HepG2 (cell line): ENCODE results near the gene PPP1R8. TPM values are rescaled to one million over a fixed set of nuclear protein-coding genes. Genes with fewer than 3 reads are reported as not detected.

Experiments used
- AHR ChIP-seq: IDR thresholded peaks from 2 replicates; pipeline ENCODE4 v1.6.1; 2018; ENCODE audit warnings: missing genetic modification reagents, missing compliant biosample characterization
- GABPA ChIP-seq, 2 experiments: IDR thresholded peaks; 2 replicates each; pipeline ENCODE4 v1.6.1; 2011 to 2016; ENCODE audit warnings: low read depth in 2 of 2, low read length in 1 of 2, missing biosample characterization in 1 of 2, missing genetic modification characterization in 1 of 2
- HMG20A ChIP-seq: IDR thresholded peaks from 2 replicates; pipeline ENCODE4 v1.6.1; 2016; ENCODE audit warnings: borderline replicate concordance
- HNRNPL ChIP-seq: fragments of 200-400 bp; formaldehyde crosslinking; IDR thresholded peaks from 2 replicates; pipeline ENCODE4 v1.6.1; 2017; ENCODE audit warnings: mild to moderate bottlenecking, low read depth, low read length
- IKZF5 ChIP-seq: IDR thresholded peaks from 2 replicates; pipeline ENCODE4 v1.6.1; 2018; ENCODE audit warnings: missing genetic modification reagents, mild to moderate bottlenecking, missing compliant biosample characterization
- NCOA2 ChIP-seq: sonication (generic); formaldehyde crosslinking; IDR thresholded peaks from 2 replicates; pipeline ENCODE4 v1.8.0; 2022; ENCODE audit warnings: inconsistent platforms
- PHF20 ChIP-seq: sonication (generic); formaldehyde crosslinking; IDR thresholded peaks from 2 replicates; pipeline ENCODE4 v1.5.0; 2020; ENCODE audit warnings: mild to moderate bottlenecking, missing genetic modification reagents
- RELA ChIP-seq: sonication (generic); formaldehyde crosslinking; IDR thresholded peaks from 2 replicates; pipeline ENCODE4 v1.4.0; 2020; ENCODE audit warnings: missing genetic modification reagents
- SATB2 ChIP-seq: sonication (generic); formaldehyde crosslinking; IDR thresholded peaks from 2 replicates; pipeline ENCODE4 v1.5.0; 2020; ENCODE audit warnings: missing genetic modification reagents
- SNAI1 ChIP-seq: sonication (generic); formaldehyde crosslinking; IDR thresholded peaks from 2 replicates; pipeline ENCODE4 v1.5.0; 2020; ENCODE audit warnings: mild to moderate bottlenecking, missing genetic modification reagents, borderline replicate concordance
- SNAPC2 ChIP-seq: sonication (generic); formaldehyde crosslinking; IDR thresholded peaks from 2 replicates; pipeline ENCODE4 v1.8.1; 2022; ENCODE audit warnings: mild to moderate bottlenecking, missing genetic modification reagents
- TOE1 ChIP-seq: sonication (generic); formaldehyde crosslinking; IDR thresholded peaks from 2 replicates; pipeline ENCODE4 v1.4.0; 2020; ENCODE audit warnings: mild to moderate bottlenecking, missing genetic modification reagents
- TRIM24 ChIP-seq: sonication (generic); formaldehyde crosslinking; IDR thresholded peaks from 2 replicates; pipeline ENCODE4 v1.8.0; 2022; ENCODE audit warnings: mild to moderate bottlenecking, missing genetic modification reagents
- U2AF1 ChIP-seq: fragments of 200-400 bp; formaldehyde crosslinking; optimal IDR thresholded peaks from 2 replicates; pipeline ENCODE3; 2017; ENCODE audit warnings: mild to moderate bottlenecking, low read depth, low read length
- ZFYVE20 ChIP-seq: sonication (generic); formaldehyde crosslinking; IDR thresholded peaks from 2 replicates; pipeline ENCODE4 v1.8.0; 2023; ENCODE audit warnings: low read depth, mild to moderate bottlenecking, moderate library complexity, missing genetic modification reagents, borderline replicate concordance
- ZNF367 ChIP-seq: sonication (generic); formaldehyde crosslinking; IDR thresholded peaks from 2 replicates; pipeline ENCODE4 v1.4.0; 2020; ENCODE audit warnings: missing genetic modification reagents, borderline replicate concordance
- ZNF446 ChIP-seq: sonication (generic); formaldehyde crosslinking; IDR thresholded peaks from 2 replicates; pipeline ENCODE4 v1.5.0; 2020; ENCODE audit warnings: mild to moderate bottlenecking, missing genetic modification reagents
- ZNF720 ChIP-seq: sonication (generic); formaldehyde crosslinking; IDR thresholded peaks from 2 replicates; pipeline ENCODE4 v1.4.0; 2020; ENCODE audit warnings: missing genetic modification reagents
- polyA plus RNA-seq, 8 experiments: library from polyadenylated mRNA; depleted of rRNA in 3 of 8; stranded (reverse) in 7 of 8; unstranded in 1 of 8; fragments of >200 nt; fragmentation: Illumina TruSeq in 4 of 8; extraction: Trizol in 4 of 8; gene quantifications; 2 replicates each; pipeline versions ENCODE4 v1.2.1 to v1.2.3, GENCODE V29; 2011 to 2016; ENCODE audit warnings: low read depth in 4 of 8, missing spikeins in 1 of 8, mixed read lengths in 1 of 8; ENCODE audit not compliant: insufficient read depth in 1 of 8
- total RNA-seq, 5 experiments: library from RNA; depleted of rRNA; stranded (reverse); fragments of >200 nt; fragmentation: Illumina TruSeq; extraction: Trizol; gene quantifications; 2 replicates each; pipeline ENCODE4 v1.2.3, GENCODE V29; 2016; ENCODE audit warnings: low read depth in 1 of 5
- TF ChIP-seq, protein P1 (sequence below), 2 experiments: sonication (generic) in 1 of 2; formaldehyde crosslinking in 1 of 2; IDR thresholded peaks; 2 replicates each; pipeline versions ENCODE4 v1.6.1 to v1.9.0; 2014 to 2022; ENCODE audit warnings: antibody characterized with exemption in 1 of 2, borderline replicate concordance in 1 of 2, inconsistent platforms in 1 of 2, low read depth in 1 of 2, missing genetic modification reagents in 1 of 2
- TF ChIP-seq, protein P2 (sequence below): sonication (generic); formaldehyde crosslinking; IDR thresholded peaks from 2 replicates; pipeline ENCODE4 v1.4.0; 2020; ENCODE audit warnings: missing genetic modification reagents

PPP1R8 gene
- total and polyA plus RNA-seq, 2 of the 13 experiments (the other 11 are each of a cell fraction or from before 2014, with no cell fraction given): 38.3 to 62.2 TPM

DNA sequence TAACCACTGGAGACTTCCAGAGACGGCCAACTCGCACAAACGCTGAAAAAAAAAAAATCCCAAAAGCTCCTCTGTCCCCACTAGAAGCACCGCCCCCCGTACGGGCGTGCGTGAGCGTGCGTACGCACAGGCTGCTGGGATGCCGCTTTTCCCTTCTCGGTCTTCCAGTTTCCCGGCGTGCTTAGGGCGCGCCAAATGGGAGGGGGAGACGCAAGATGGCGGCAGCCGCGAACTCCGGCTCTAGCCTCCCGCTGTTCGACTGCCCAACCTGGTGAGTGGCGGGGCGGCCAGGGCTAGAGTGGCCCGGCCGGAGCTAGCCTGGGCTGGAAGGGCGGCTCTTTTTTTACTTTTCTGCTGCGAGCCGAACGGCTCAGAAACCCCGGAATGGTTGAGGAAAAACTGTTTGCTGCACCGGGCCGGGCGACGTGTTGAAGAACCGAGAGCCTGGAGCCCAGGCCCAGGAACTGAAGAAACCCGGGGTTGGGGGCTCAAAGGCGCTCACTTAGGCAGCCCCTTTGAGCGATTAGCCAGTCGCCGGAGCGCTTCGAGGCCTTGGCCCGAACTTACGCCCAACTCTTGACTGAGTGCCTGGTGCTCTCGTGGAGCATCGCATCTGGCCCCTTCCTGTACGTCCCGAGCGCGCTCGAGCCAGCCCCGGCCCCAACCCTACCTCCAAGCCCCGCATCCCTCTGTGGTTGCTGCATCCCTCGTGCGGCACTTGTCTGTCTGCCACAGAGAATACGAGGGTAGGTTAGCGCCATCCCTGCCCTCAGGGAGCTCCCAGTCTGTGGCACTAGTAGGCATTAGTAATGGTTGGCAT lies at the start of gene PPP1R8 (continued):
- TF ChIP-seq HMG20A (CRISPR knock-in tag) (no peak), SNAI1 (no peak; the same call in 1 of the 2 replicates), TOE1 (CRISPR knock-in tag) (no peak; the same call in 1 of the 2 replicates), ZNF446 (CRISPR knock-in tag) (no peak), PHF20 (peak; percentile 85), AHR (CRISPR knock-in tag) (no peak), NCOA2 (CRISPR knock-in tag) (0 out of 2 replicates have a peak, but pooled peaks have one; percentile 19), ZNF720 (CRISPR knock-in tag) (no peak), IKZF5 (CRISPR knock-in tag) (peak; percentile 91), ZNF367 (CRISPR knock-in tag) (no peak), HNRNPL (0 out of 2 replicates have a peak, but pooled peaks have one; percentile 38), TRIM24 (no peak), ZFYVE20 (CRISPR knock-in tag) (peak; percentile 67; the same call in 1 of the 2 replicates), U2AF1 (no peak), SNAPC2 (CRISPR knock-in tag) (peak; percentile 87; the same call in 1 of the 2 replicates), RELA (no peak), GABPA (IDR thresholded peaks at IDR 0.05; ENCODE audit: low read depth, low read length) (no peak), GABPA (CRISPR knock-in tag; IDR thresholded peaks at IDR 0.05; ENCODE audit: low read depth) (peak; percentile 70), SATB2 (no peak; the same call in 1 of the 2 replicates)
- TF ChIP-seq, protein P1, sequence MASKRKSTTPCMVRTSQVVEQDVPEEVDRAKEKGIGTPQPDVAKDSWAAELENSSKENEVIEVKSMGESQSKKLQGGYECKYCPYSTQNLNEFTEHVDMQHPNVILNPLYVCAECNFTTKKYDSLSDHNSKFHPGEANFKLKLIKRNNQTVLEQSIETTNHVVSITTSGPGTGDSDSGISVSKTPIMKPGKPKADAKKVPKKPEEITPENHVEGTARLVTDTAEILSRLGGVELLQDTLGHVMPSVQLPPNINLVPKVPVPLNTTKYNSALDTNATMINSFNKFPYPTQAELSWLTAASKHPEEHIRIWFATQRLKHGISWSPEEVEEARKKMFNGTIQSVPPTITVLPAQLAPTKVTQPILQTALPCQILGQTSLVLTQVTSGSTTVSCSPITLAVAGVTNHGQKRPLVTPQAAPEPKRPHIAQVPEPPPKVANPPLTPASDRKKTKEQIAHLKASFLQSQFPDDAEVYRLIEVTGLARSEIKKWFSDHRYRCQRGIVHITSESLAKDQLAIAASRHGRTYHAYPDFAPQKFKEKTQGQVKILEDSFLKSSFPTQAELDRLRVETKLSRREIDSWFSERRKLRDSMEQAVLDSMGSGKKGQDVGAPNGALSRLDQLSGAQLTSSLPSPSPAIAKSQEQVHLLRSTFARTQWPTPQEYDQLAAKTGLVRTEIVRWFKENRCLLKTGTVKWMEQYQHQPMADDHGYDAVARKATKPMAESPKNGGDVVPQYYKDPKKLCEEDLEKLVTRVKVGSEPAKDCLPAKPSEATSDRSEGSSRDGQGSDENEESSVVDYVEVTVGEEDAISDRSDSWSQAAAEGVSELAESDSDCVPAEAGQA (IDR thresholded peaks at IDR 0.05; ENCODE audit: low read depth): peak; percentile 67; the same call in 1 of the 2 replicates
- TF ChIP-seq, protein P1 (CRISPR knock-in tag; IDR thresholded peaks at IDR 0.05; ENCODE audit: borderline replicate concordance): peak; percentile 57; the same call in 1 of the 2 replicates
- TF ChIP-seq, protein P2, sequence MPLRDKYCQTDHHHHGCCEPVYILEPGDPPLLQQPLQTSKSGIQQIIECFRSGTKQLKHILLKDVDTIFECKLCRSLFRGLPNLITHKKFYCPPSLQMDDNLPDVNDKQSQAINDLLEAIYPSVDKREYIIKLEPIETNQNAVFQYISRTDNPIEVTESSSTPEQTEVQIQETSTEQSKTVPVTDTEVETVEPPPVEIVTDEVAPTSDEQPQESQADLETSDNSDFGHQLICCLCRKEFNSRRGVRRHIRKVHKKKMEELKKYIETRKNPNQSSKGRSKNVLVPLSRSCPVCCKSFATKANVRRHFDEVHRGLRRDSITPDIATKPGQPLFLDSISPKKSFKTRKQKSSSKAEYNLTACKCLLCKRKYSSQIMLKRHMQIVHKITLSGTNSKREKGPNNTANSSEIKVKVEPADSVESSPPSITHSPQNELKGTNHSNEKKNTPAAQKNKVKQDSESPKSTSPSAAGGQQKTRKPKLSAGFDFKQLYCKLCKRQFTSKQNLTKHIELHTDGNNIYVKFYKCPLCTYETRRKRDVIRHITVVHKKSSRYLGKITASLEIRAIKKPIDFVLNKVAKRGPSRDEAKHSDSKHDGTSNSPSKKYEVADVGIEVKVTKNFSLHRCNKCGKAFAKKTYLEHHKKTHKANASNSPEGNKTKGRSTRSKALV (CRISPR knock-in tag): no peak
